Lung (tissue), 12 donors: ENCODE results near the gene DCLK2. TPM values are rescaled to one million over a fixed set of nuclear protein-coding genes. Genes with fewer than 3 reads are reported as not detected.

Experiments used
- ATAC-seq: fragments of 200-7000 bp; cut with Tn5 transposase; one replicate; pipeline ENCODE4 v1.9.1; 2020; ENCODE audit warnings: moderate number of reproducible peaks; ENCODE audit not compliant: insufficient read depth, low FRiP score
- DNase-seq, 3 donors: peaks; one replicate each; pipeline ENCODE4 v3.0.0-alpha.2; 2013 to 2017
- H3K27ac ChIP-seq, 2 donors: one replicate each; pipeline ENCODE4 v1.5.1; 2013; ENCODE audit warnings: mild to moderate bottlenecking in 2 of 2, moderate library complexity in 2 of 2, control low read depth in 1 of 2, inconsistent platforms in 1 of 2, low read depth in 1 of 2, low read length in 1 of 2
- H3K27me3 ChIP-seq, 3 donors: one replicate each; pipeline ENCODE4 v1.5.1; 2013; ENCODE audit warnings: low read length in 2 of 3; ENCODE audit not compliant: control insufficient read depth in 3 of 3, insufficient read depth in 3 of 3
- H3K36me3 ChIP-seq, 4 donors: one replicate each; pipeline ENCODE4 v1.5.1; 2013; ENCODE audit warnings: low read length in 4 of 4, mild to moderate bottlenecking in 1 of 4, moderate library complexity in 1 of 4; ENCODE audit not compliant: control insufficient read depth in 4 of 4, insufficient read depth in 4 of 4
- H3K4me1 ChIP-seq, 5 donors: one replicate each; pipeline ENCODE4 v1.5.1; 2013; ENCODE audit warnings: low read length in 5 of 5, mild to moderate bottlenecking in 2 of 5, moderate library complexity in 1 of 5; ENCODE audit not compliant: control insufficient read depth in 5 of 5, insufficient read depth in 5 of 5
- H3K4me3 ChIP-seq: one replicate; pipeline ENCODE4 v1.5.1; 2013; ENCODE audit warnings: mild to moderate bottlenecking, control low read depth, moderate library complexity
- H3K9ac ChIP-seq, 2 donors: one replicate each; pipeline ENCODE4 v1.5.1; 2013; ENCODE audit warnings: low read length in 2 of 2, control low read depth in 1 of 2; ENCODE audit not compliant: insufficient read depth in 1 of 2
- H3K9me3 ChIP-seq, 4 donors: one replicate each; pipeline ENCODE4 v1.5.1; 2013; ENCODE audit warnings: low read length in 3 of 4, mild to moderate bottlenecking in 1 of 4, moderate library complexity in 1 of 4; ENCODE audit not compliant: control insufficient read depth in 4 of 4, insufficient read depth in 3 of 4
- WGBS, 2 donors: extraction: QIAGEN DNeasy Blood & Tissue Kit; methylation state at CpG; one replicate each; pipeline ENCODE4 v1.1.7; 2013; 5-methylcytosine and 5-hydroxymethylcytosine counted together
- polyA plus RNA-seq, 2 donors: library from polyadenylated mRNA; stranded (reverse); fragments of 200-250 nt; gene quantifications; one replicate each; pipeline ENCODE4 v1.2.1, GENCODE V29; 2013
- total RNA-seq, 2 donors: library from RNA; depleted of rRNA in 1 of 2; stranded (reverse); fragments of >200 nt in 1 of 2; gene quantifications; one replicate each; pipeline ENCODE4 v1.2.1, GENCODE V29; 2014 to 2021
- TF ChIP-seq, protein P1 (sequence below): IDR thresholded peaks from 2 replicates; pipeline ENCODE4 v1.5.1; 2012; ENCODE audit warnings: mild to moderate bottlenecking; ENCODE audit errors: control extremely low read depth, extremely low read depth
- donor health status: control.
- donor health status: control.
- donor health status: Bipolar disorder and iron deficiency.
- donor health status: healthy.
- donor health status: DM: yes; HTN: yes; CAD: no.

DCLK2 gene
- total and polyA plus RNA-seq, 4 donors = 1.4 to 11.8 (median 2.7) TPM

DNA sequence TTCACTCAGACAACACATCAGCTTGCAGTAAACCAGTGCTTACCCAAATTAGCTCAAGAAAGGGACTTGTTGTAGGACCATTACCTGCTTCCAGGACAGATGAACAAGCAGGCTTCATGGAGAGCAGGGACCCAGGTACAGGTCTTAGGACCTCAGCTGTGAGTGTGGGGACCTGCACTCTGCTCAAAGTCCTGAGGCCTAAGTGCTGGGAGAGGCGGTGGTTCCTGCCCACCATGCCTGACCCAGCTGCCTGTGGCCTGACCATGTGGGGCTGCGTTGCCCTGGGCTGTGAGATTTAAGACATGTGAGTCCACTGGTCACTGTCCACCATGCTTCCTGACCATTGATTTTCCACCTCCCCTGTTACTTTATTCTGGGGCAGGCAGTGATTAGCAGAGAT lies 140.2 kb downstream of the DCLK2 start:
- Histone ChIP-seq H3K9me3 (no peaks in the 10 kb centered on the region), H3K9ac (no peak overlapping the region), H3K27ac (no peak overlapping the region), H3K4me3 (no peak overlapping the region), H3K36me3 (no peaks in the 10 kb centered on the region), H3K4me1 (peaks cover 0 to 8% (median 0%) of the 10 kb centered on the region in 5 donors), H3K27me3 (no peaks in the 10 kb centered on the region)
- DNase-seq (no peak), ATAC-seq (no peak)
- WGBS, 2 donors = 96 to 97% methylated on average over 2 of the region's 2 CpGs
- TF ChIP-seq, protein P1, sequence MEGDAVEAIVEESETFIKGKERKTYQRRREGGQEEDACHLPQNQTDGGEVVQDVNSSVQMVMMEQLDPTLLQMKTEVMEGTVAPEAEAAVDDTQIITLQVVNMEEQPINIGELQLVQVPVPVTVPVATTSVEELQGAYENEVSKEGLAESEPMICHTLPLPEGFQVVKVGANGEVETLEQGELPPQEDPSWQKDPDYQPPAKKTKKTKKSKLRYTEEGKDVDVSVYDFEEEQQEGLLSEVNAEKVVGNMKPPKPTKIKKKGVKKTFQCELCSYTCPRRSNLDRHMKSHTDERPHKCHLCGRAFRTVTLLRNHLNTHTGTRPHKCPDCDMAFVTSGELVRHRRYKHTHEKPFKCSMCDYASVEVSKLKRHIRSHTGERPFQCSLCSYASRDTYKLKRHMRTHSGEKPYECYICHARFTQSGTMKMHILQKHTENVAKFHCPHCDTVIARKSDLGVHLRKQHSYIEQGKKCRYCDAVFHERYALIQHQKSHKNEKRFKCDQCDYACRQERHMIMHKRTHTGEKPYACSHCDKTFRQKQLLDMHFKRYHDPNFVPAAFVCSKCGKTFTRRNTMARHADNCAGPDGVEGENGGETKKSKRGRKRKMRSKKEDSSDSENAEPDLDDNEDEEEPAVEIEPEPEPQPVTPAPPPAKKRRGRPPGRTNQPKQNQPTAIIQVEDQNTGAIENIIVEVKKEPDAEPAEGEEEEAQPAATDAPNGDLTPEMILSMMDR = no peak

DNA sequence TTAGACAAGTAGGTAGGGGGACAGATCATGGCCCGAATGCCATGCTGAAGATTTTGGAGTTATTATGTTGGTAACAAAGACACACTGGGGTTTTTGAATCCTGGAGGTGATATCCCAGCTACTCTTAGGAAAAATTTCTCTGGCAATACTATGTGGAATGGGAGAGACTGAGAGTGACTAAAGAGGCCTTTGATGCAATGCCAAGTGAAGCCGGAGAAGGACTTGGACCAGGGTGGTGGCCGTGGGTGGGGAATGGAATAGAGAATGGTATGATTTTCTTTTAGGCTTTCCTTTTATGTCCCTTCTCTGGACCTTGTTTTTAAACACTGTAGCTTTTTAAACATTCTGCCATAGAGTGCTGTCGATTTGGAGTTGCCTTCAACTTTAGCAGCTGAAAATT lies 141.6 kb downstream of the DCLK2 start:
- ATAC-seq (no peak), DNase-seq (no peak)
- no peaks in the 10 kb centered on the region for H3K36me3 ChIP-seq
- peaks cover 0 to 10% (median under 1%) of the 10 kb centered on the region in 5 donors for H3K4me1 ChIP-seq
- TF ChIP-seq, protein P1 = no peak
- WGBS, 2 donors = 70 to 86% methylated on average over 4 of the region's 4 CpGs
- no peaks in the 10 kb centered on the region for H3K27me3 ChIP-seq
- H3K9ac ChIP-seq = no peak overlapping the region
- H3K27ac ChIP-seq = no peak overlapping the region
- no peaks in the 10 kb centered on the region for H3K9me3 ChIP-seq
- no peak overlapping the region for H3K4me3 ChIP-seq

DNA sequence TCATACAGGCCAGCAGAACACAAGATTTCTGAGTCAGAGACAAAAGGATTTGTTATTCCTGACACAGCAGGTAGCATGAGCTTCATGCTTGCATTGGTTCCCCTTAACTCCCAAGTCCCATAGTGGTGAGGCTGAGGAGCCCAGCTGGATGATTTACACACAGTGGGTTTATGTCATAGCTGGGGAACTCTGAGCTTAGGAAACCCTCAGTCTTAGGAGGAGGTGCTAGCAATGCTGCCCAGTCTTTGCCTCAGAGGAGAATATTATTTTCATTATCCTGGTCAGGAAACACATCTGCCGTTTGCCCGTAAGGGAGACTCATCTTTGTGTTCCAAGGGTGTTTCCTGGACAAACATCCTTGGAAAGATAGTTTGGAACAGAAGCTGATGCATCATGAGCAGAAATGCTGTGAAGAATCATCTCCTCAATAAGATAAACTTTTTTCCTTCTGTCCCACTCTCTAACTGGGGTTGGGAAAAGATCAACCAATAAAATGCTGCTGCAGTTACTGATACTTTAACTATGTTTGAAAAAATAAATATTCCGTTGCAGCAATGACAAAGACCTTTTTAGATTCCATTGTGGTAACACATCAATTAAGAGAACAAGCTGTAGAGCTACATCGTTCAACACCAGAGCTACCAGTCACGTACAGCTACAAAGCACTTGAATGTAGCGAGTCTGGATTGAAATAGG lies 146.8 kb downstream of the DCLK2 start:
- no peaks in the 10 kb centered on the region for H3K9me3 ChIP-seq
- H3K36me3 ChIP-seq = peaks cover 0 to 1% (median 0%) of the 10 kb centered on the region in 4 donors
- H3K4me3 ChIP-seq = no peak overlapping the region
- no peak overlapping the region for H3K9ac ChIP-seq
- H3K27ac ChIP-seq = no peak overlapping the region
- no peak for ATAC-seq
- no peak for DNase-seq
- H3K4me1 ChIP-seq = peaks cover 0 to 10% (median 6%) of the 10 kb centered on the region in 5 donors
- TF ChIP-seq, protein P1 = no peak
- 75 to 90% methylated on average over 6 of the region's 6 CpGs for WGBS, 2 donors
- no peaks in the 10 kb centered on the region for H3K27me3 ChIP-seq
